ENCODE measurements around the gene PLTP.

Gene PLTP

DNA sequence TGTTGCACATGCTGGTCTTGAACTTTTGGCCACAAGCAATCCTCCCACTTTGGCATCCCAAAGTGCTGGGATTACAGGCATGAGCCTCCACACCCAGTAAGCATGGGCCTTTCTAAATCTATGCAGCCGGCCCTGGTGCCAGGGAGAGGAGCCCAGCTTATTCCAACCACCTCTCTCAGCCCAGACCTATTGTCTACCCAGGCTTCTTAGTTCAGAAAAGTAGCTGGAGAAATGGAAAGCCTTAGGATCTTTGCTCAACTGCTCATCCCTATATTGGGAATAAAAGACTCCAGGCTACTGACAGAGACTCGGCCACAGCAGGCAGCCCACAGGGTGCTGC lies 14.7 kb upstream of the PLTP start:
- TF ChIP-seq, protein P1, sequence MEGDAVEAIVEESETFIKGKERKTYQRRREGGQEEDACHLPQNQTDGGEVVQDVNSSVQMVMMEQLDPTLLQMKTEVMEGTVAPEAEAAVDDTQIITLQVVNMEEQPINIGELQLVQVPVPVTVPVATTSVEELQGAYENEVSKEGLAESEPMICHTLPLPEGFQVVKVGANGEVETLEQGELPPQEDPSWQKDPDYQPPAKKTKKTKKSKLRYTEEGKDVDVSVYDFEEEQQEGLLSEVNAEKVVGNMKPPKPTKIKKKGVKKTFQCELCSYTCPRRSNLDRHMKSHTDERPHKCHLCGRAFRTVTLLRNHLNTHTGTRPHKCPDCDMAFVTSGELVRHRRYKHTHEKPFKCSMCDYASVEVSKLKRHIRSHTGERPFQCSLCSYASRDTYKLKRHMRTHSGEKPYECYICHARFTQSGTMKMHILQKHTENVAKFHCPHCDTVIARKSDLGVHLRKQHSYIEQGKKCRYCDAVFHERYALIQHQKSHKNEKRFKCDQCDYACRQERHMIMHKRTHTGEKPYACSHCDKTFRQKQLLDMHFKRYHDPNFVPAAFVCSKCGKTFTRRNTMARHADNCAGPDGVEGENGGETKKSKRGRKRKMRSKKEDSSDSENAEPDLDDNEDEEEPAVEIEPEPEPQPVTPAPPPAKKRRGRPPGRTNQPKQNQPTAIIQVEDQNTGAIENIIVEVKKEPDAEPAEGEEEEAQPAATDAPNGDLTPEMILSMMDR (IDR thresholded peaks at IDR 0.05; ENCODE audit: extremely low read depth, insufficient read depth, missing control alignments): no peak
- DNase-seq (ENCODE audit: low spot score): no peak
- in situ Hi-C loops (cut with MboI; ENCODE audit: low pct_unique_long_range_greater_than_20kb, low sequenced_read_pairs, unreplicated experiment): no loop called here

- TF ChIP-seq, protein P1 (IDR thresholded peaks at IDR 0.05; ENCODE audit: extremely low read depth, insufficient read depth, missing control alignments): no peak
- in situ Hi-C loops (cut with MboI; ENCODE audit: low pct_unique_long_range_greater_than_20kb, low sequenced_read_pairs, unreplicated experiment): no loop called here
- DNase-seq (ENCODE audit: low spot score): no peak
Measured at GRCh38 chr20:45925821-45926506, 14.0 kb upstream of the PLTP start.

GRCh38 chr20:45924391-45925261 lies 12.7 kb upstream of the PLTP start:
- in situ Hi-C loops (cut with MboI; ENCODE audit: low pct_unique_long_range_greater_than_20kb, low sequenced_read_pairs, unreplicated experiment): no loop called here
- no peak for DNase-seq (ENCODE audit: low spot score)

GRCh38 chr20:45921337-45922189 lies 9.6 kb upstream of the PLTP start:
- TF ChIP-seq, protein P1 (IDR thresholded peaks at IDR 0.05; ENCODE audit: extremely low read depth, insufficient read depth, missing control alignments): no peak
- in situ Hi-C loops (cut with MboI; ENCODE audit: low pct_unique_long_range_greater_than_20kb, low sequenced_read_pairs, unreplicated experiment): no loop called here

More at GRCh38 chr20:45924391-45925261, 12.7 kb upstream of the PLTP start:
- TF ChIP-seq, protein P1 (IDR thresholded peaks at IDR 0.05; ENCODE audit: extremely low read depth, insufficient read depth, missing control alignments): no peak

GRCh38 chr20:45920462-45921336 lies 8.7 kb upstream of the PLTP start:
- TF ChIP-seq, protein P1 (IDR thresholded peaks at IDR 0.05; ENCODE audit: extremely low read depth, insufficient read depth, missing control alignments): no peak
- no peak for DNase-seq (ENCODE audit: low spot score)
- in situ Hi-C loops (cut with MboI; ENCODE audit: low pct_unique_long_range_greater_than_20kb, low sequenced_read_pairs, unreplicated experiment): no loop called here

More at GRCh38 chr20:45921337-45922189, 9.6 kb upstream of the PLTP start:
- DNase-seq (ENCODE audit: low spot score): no peak
